Thyroid gland (tissue), 4 donors: ENCODE measurements around the gene PARD3B.

Experiments used
- POLR2A ChIP-seq, 2 donors: fragments of 450-650 bp; IDR thresholded peaks; one replicate each; pipeline ENCODE4 v1.6.1; 2017; ENCODE audit warnings: antibody characterized with exemption in 2 of 2, mild to moderate bottlenecking in 2 of 2, moderate library complexity in 1 of 2
- TF ChIP-seq, protein P1 (sequence below), 6 experiments: fragments of 200-600 bp in 3 of 6; fragments of 450-650 bp in 3 of 6; sonication (generic) in 3 of 6; IDR thresholded peaks; one replicate each; pipeline ENCODE4 v1.5.1; 2016 to 2019; ENCODE audit warnings: antibody characterized with exemption in 6 of 6, mild to moderate bottlenecking in 2 of 6, inconsistent platforms in 1 of 6, moderate library complexity in 1 of 6

DNA sequence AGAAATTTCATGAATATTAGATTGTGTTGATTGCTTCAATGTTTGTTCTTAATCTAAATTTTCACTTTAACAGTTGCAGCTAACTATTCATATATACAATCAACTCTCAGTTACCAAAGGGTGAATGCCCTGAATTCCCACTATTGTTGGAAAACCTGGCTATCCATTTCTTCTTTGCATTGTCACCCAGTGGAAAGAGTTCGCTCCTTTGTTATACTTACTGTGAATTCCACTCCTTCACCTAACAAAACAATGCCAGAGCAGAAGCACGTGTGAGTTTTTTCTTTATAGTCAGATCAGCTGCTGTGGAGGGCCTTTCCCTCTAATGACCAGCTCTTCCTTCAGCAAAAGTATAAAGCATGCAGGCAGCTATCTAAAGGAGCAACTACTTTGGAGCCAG, 727.9 kb downstream of the PARD3B start:
- TF ChIP-seq, protein P1, sequence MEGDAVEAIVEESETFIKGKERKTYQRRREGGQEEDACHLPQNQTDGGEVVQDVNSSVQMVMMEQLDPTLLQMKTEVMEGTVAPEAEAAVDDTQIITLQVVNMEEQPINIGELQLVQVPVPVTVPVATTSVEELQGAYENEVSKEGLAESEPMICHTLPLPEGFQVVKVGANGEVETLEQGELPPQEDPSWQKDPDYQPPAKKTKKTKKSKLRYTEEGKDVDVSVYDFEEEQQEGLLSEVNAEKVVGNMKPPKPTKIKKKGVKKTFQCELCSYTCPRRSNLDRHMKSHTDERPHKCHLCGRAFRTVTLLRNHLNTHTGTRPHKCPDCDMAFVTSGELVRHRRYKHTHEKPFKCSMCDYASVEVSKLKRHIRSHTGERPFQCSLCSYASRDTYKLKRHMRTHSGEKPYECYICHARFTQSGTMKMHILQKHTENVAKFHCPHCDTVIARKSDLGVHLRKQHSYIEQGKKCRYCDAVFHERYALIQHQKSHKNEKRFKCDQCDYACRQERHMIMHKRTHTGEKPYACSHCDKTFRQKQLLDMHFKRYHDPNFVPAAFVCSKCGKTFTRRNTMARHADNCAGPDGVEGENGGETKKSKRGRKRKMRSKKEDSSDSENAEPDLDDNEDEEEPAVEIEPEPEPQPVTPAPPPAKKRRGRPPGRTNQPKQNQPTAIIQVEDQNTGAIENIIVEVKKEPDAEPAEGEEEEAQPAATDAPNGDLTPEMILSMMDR (IDR thresholded peaks at IDR 0.05): no peak
- no peak for TF ChIP-seq POLR2A (IDR thresholded peaks at IDR 0.05)
